GM12891 (cell line): ENCODE results near the gene ZBTB16.

Experiments used
- DNase-seq: peaks from one replicate; pipeline ENCODE4 v3.0.0; 2011; ENCODE audit warnings: low spot score; ENCODE audit not compliant: insufficient read length
- FAIRE-seq: peaks from 2 replicates; lab custom pipeline; 2011; peaks lifted over from hg19 to GRCh38; lab: Jason Lieb, UNC
- PAX5 ChIP-seq: IDR thresholded peaks from 2 replicates; pipeline ENCODE4 v1.6.1; 2011; ENCODE audit warnings: low read length, moderate library complexity, mild to moderate bottlenecking; ENCODE audit not compliant: insufficient read depth, severe bottlenecking
- POLR2A ChIP-seq: IDR thresholded peaks from 2 replicates; pipeline ENCODE4 v1.6.1; 2011; ENCODE audit warnings: low read depth, low read length, control low read depth
- POLR2AphosphoS5 ChIP-seq: IDR thresholded peaks from 2 replicates; pipeline ENCODE4 v1.6.1; 2011; ENCODE audit warnings: low read depth, low read length, control low read depth
- POU2F2 ChIP-seq: IDR thresholded peaks from 2 replicates; pipeline ENCODE4 v1.6.1; 2011; ENCODE audit warnings: low read depth, mild to moderate bottlenecking, control low read depth, low read length, moderate library complexity
- SPI1 ChIP-seq: IDR thresholded peaks from 2 replicates; pipeline ENCODE4 v1.6.1; 2011; ENCODE audit warnings: low read depth, low read length, control low read depth
- TAF1 ChIP-seq: IDR thresholded peaks from 2 replicates; pipeline ENCODE4 v1.6.1; 2011; ENCODE audit warnings: low read depth, low read length, control low read depth

ZBTB16 gene

DNA sequence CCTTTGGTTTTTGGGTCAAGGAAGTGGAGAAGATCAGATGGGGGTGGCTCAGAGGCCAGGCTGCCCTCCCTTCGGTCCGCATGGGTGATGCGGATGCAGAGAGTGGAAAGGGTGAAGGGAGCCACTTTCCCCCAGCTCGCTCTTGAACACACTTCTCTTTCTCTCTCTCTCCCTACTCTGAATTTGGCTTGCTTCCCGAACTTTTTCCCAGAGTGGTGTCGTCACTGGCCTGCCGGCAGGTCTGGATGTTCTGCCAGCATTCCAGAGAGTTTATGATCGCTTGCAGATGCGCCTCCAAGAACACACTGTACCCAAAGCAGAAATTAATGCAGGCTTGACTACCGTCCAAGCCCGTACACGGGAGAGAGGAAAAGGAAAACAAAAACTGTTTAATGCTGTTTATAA, 103.2 kb downstream of the ZBTB16 start:
- DNase-seq (no peak), FAIRE-seq (no peak)
- no peak for TF ChIP-seq POU2F2
- no peak for TF ChIP-seq POLR2A
- no peak for TF ChIP-seq TAF1
- no peak for TF ChIP-seq SPI1
- TF ChIP-seq PAX5 = no peak
- no peak for TF ChIP-seq POLR2AphosphoS5

DNA sequence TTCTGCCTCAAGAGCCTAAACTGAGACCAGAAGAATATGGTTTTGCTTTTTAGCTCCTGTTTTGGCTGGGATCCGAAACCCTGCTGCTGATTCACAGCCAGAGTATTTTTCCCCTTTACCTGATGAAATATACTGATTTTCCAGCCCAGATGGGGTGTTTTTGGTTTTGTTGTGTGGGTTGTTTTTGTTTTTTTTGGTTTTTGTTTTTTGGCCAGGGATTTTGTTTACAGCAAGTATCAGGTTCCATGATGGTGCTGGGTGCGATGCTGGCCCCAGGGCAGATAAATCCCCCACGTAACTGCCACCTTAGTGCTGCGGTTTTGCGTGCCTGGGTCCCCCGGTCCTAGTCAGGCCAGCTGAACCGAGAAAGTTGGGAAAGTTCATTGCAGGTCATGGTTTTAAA, 103.7 kb downstream of the ZBTB16 start:
- no peak for TF ChIP-seq POU2F2
- TF ChIP-seq SPI1 = no peak
- TF ChIP-seq TAF1 = no peak
- no peak for TF ChIP-seq PAX5
- no peak for TF ChIP-seq POLR2AphosphoS5
- TF ChIP-seq POLR2A = no peak
- FAIRE-seq = no peak
- no peak for DNase-seq

DNA sequence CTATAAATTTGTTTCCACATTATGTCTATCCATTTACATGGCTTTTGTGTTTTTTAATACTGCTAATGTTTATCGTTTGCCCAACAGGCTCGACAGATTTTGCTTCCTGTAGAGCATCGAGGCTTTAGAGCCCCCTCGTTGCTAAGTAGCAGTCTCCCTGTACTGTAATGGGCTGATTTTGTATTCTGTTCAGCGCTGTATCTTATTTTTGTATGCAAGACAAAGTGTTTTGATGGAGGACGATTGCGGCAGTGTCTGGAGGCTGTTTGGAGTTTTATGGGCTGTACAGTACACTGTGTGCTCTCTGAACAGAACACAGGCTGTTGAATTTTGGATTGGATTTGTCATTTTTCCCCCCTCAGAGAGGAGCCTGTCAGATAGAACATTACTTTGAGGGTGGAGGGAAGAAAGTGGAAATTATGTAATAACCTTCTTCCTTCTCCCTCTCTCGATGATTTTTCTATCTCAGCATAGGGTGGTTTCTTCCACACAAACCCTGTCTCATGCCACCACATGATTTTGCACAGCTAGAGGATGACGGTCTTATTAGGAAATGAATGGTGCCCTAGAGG, 104.4 kb downstream of the ZBTB16 start:
- no peak for FAIRE-seq
- DNase-seq = no peak
- TF ChIP-seq TAF1 = no peak
- TF ChIP-seq POLR2A = no peak
- no peak for TF ChIP-seq SPI1
- TF ChIP-seq POU2F2 = no peak
- TF ChIP-seq POLR2AphosphoS5 = no peak
- TF ChIP-seq PAX5 = no peak

GRCh38 chr11:114164546-114164945, 105.0 kb downstream of the ZBTB16 start:
- DNase-seq (no peak), FAIRE-seq (no peak)
- TF ChIP-seq POLR2A (no peak), POLR2AphosphoS5 (no peak), PAX5 (no peak), POU2F2 (no peak), SPI1 (no peak), TAF1 (no peak)

DNA sequence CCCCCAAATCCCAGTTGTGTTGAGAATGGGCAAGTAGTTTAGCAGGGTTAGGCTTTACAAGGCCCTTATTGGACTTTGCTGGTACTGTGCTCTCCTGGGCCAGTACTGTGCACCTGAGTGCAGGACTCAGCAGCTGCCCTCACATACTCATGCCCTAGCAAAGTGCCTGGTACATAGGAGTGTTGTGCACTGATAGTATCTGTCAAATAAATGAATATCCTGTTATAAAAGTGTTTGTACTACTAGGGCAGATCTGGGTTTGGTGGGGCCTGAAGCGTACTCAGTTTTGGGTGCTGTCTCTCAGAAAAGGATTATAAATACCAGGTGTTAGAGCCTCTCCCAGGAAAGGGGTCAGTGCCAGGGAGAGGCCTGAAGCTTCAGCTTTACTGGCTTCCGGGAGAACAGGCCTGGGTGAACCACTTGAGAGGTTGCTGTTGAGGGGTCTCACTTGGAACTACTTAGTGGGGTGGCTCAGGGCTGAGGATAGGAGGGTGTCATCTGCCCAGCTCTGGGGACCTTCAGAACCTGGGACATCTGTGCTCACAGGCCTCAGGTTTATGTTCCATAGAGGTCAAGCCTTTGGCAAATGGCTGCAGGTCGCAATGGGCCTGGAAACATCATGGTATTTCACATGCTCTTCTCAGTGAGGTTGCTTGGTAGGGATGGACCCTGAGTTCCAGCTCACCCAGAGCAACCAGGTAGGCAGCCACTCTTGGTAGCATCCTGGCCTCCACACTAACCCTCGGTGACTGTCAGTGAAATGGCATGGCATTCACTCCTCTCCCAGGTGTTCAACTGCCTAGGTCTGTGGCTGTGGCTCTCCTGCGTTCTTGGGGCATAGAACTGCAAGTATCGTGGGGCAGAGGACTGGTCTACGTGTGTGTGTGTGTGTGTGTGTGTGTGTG, 106.1 kb downstream of the ZBTB16 start:
- FAIRE-seq = no peak
- TF ChIP-seq POU2F2 (no peak), POLR2A (no peak), TAF1 (no peak), SPI1 (no peak)
- DNase-seq = no peak

DNA sequence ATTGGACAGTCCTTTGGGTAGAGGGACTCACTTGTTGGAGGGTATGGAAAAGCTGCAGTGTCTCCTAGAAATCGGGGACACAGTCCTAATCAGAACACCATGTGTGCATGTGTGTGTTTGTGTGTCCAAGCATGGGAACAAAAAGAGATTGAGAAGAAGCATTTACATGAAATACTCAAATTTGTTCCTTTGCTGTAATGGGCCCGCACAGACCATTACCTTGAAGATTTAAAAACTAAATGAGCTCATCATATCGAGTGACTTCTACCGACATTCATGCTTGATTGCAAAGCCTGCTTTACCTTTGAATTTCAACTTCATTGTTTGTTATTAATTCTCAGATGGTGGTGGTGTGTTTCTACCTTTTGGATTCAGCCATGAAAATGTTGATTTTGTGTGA, 106.9 kb downstream of the ZBTB16 start:
- no peak for TF ChIP-seq TAF1
- TF ChIP-seq POLR2A = no peak
- TF ChIP-seq SPI1 = no peak
- no peak for TF ChIP-seq PAX5
- no peak for TF ChIP-seq POU2F2
- TF ChIP-seq POLR2AphosphoS5 = no peak
- no peak for DNase-seq
- FAIRE-seq = no peak

DNA sequence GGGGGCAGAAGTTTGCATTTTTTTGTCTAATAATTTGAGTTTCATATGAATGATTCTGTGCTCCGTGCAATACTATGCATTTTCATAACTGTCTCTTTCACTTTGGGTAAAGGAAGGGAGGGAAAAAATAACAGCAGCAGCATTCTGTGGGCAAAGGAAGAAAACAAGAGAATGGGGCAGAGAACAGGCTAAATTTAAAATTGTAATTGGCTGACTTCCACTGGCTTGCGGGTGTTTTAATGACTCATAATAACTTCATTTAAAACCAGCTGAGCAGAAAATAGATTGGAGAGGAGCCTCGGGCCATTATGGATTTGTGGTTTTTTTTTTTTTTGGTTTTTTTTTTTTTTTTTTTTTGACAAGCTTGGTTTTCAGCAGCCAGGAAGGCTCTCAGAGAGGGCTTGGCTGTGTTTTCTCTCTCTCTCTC, 107.4 kb downstream of the ZBTB16 start:
- TF ChIP-seq POLR2AphosphoS5 = no peak
- no peak for TF ChIP-seq SPI1
- no peak for TF ChIP-seq TAF1
- DNase-seq (no peak), FAIRE-seq (no peak)

DNA sequence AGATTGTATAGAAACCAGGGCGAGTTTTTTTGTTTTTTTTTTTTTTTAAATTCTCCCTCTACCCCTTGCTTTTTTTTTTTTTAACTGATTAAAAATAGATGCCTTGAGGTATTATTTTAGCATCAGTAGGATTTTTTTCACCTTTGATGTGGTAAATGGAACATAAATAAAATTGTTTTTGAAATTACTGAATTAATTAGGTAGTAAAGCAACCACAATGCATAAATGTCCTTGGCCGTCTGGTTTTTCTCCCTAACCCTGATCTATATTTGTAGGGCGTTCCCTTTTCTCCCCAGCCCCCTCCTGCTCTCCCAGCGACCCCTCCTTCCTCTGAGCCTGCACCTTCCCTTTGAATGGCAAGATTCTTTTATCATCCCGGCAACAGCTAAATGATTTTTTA, 107.8 kb downstream of the ZBTB16 start:
- TF ChIP-seq TAF1 = no peak
- TF ChIP-seq PAX5 = no peak
- TF ChIP-seq SPI1 = no peak
- no peak for DNase-seq
- FAIRE-seq = no peak

DNA sequence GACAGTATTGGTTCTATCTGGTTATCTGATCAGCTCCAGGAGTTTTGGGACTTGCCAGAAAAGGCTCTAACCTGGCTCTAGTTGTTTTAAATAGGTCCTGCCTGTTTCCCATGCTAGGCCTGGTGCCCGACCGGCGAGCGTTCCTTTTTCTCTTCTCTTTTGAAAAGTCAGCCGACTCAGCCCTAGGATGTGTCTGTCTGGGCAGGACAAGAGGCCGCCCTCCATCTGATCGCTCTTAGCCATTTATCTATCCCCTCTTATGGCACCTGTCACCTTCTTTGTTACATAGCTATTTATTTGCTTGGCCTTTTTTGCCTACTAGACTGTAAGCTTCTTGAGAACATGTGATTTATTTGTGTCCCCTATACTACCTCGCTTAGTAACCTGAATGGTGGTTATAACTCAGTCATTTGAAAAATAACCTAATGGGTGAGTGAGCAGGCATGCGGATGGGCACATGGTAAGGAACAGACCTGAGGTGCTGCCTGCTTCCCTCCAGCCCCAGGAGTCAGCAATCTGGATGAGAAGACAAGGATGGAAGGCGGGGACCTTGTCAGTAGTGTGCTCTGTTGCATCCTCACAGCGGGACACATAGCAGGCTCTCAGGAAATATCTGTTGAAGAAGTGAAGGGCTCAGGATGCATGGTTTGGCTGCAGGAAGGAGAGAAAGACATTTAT, 108.4 kb downstream of the ZBTB16 start:
- FAIRE-seq (no peak), DNase-seq (no peak)
- no peak for TF ChIP-seq PAX5
- TF ChIP-seq TAF1 = no peak
- no peak for TF ChIP-seq POLR2AphosphoS5
- TF ChIP-seq POU2F2 = no peak
- TF ChIP-seq SPI1 = no peak
- no peak for TF ChIP-seq POLR2A

- FAIRE-seq (no peak), DNase-seq (no peak)
- TF ChIP-seq SPI1 = no peak
- TF ChIP-seq POU2F2 = no peak
- no peak for TF ChIP-seq POLR2A
- no peak for TF ChIP-seq TAF1
- TF ChIP-seq POLR2AphosphoS5 = no peak
- TF ChIP-seq PAX5 = no peak
These were observed 109.2 kb downstream of the ZBTB16 start for GRCh38 chr11:114168691-114169090.
